Suppressor macrophage (primary cell): ENCODE data around the gene TBC1D25.

Experiments
- DNase-seq, 4 experiments: peaks; one replicate each; pipeline ENCODE4 v3.0.0-alpha.2; 2020 to 2022

TBC1D25 gene

DNA sequence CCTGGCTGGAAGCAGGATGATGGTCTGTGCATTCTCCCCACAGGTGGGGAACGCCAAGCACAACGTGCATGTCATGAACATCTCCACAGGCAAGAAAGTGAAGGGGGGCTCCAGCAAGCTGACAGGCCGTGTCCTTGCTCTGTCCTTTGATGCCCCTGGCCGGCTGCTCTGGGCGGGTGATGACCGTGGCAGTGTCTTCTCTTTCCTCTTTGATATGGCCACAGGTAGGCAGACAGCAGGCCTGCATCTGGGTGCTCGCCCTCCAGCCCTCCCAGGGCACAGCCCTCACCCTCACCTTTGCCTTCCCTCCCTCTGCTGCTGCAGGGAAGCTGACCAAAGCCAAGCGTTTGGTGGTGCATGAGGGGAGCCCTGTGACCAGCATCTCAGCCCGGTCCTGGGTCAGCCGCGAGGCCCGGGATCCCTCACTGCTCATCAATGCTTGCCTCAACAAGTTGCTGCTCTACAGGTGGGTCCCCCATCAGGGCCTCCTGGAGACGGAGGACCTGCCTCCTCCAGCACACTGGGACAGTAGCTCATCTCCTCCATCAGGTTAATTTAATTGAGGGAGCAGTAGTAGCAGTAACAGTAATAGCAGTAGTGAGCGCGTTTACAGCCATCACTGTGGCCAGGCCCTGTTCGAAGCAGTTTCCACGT, 62.4 kb downstream of the TBC1D25 start:
- DNase-seq: no peak

DNA sequence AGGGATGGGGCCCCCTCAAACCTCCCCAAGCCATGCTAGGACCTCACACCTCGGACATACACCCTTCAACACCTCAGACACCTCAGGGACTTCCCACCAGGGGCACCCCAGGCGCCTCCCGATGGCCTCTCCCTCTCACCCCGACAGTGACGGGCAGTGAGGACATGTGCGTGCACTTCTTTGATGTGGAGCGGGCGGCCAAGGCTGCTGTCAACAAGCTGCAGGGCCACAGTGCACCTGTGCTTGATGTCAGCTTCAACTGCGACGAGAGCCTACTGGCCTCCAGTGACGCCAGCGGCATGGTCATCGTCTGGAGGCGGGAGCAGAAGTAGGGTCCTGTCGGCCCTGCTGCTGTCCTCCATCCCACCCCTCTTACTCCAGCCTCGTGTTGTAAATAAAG, 65.2 kb downstream of the TBC1D25 start:
- no peak for DNase-seq

DNA sequence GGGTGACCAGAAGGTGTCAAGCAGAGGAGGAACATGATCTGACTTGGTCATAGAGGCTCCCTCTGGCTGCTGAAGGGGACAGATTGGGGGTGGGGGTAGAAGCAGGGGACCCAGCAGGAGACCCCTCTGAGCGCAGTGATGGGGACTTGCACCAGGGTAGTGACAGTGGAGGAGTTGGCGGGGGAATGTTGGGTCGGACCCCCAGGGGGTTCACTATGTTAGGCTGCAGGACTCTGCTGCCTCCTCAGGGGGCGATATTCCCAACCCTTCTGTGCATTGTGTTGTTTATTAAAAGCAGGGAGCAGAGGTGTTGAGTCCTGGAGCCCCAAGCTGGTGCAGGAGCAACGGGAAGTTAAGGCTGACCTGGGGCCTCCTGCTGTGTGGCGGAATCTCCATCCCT, 66.6 kb downstream of the TBC1D25 start:
- DNase-seq: no peak

DNA sequence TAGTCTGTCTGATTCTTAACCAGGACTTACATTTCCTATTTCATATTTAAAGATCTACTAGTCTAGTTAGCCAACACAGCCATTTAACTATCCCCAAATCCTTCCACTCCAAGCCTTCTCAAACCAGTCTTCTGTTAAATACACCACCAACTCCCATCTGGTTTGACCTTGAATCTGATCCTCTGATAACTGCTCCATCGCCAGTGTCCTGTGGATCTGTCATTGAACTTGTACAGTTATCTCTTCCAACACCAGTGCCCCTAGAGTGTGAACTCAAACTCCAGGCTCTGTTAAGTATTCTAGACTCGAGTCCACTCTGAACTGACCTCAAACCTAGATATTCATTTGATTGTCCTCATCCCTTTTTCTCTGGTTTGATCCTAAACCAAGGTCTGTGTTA, 72.2 kb downstream of the TBC1D25 start:
- DNase-seq: no peak
